SU-DHL-6 (cell line): ENCODE data around the gene TOGARAM2.

Experiments
- H2AFZ ChIP-seq: fragments of 200-600 bp; sonication (generic); 2 replicates; pipeline ENCODE4 v1.6.1; 2014; ENCODE audit warnings: low read depth, mild to moderate bottlenecking, moderate library complexity, mixed read lengths, antibody characterized with exemption, low read length; ENCODE audit not compliant: severe bottlenecking
- H3F3A ChIP-seq: fragments of 200-600 bp; shearing (Covaris generic); 2 replicates; pipeline ENCODE4 v1.6.0; 2016; ENCODE audit warnings: antibody characterized with exemption, mild to moderate bottlenecking; ENCODE audit not compliant: insufficient read depth
- H3K27ac ChIP-seq: fragments of 200-600 bp; sonication (generic); 2 replicates; pipeline ENCODE4 v1.5.1; 2016; ENCODE audit warnings: low read depth, mild to moderate bottlenecking, low read length, moderate library complexity, mixed read lengths
- H3K27me3 ChIP-seq: fragments of 200-600 bp; sonication (generic), shearing (Covaris generic); 2 replicates; pipeline ENCODE4 v1.6.0; 2014; ENCODE audit warnings: mild to moderate bottlenecking, low read length
- H3K36me3 ChIP-seq: fragments of 200-600 bp; sonication (generic); 2 replicates; pipeline ENCODE4 v1.6.1; 2014; ENCODE audit warnings: mild to moderate bottlenecking, low read length, mixed read lengths
- H3K4me2 ChIP-seq: fragments of 300-600, 200-600 bp; shearing (Covaris generic), sonication (generic); 2 replicates; pipeline ENCODE4 v1.6.0; 2014; ENCODE audit warnings: low read length, low read depth, mild to moderate bottlenecking; ENCODE audit not compliant: poor library complexity, severe bottlenecking
- H3K4me3 ChIP-seq: fragments of 200-600 bp; sonication (generic); 2 replicates; pipeline ENCODE4 v1.5.1; 2014; ENCODE audit warnings: antibody characterized with exemption, low read length, mild to moderate bottlenecking, mixed read lengths; ENCODE audit not compliant: insufficient read depth, poor library complexity, severe bottlenecking
- H3K79me2 ChIP-seq: fragments of 200-600 bp; sonication (generic); 2 replicates; pipeline ENCODE4 v1.6.1; 2014; ENCODE audit warnings: mild to moderate bottlenecking, low read length, moderate library complexity; ENCODE audit not compliant: insufficient read depth
- H3K9ac ChIP-seq: fragments of 200-600 bp; sonication (generic); 2 replicates; pipeline ENCODE4 v1.7.0; 2014; ENCODE audit warnings: mild to moderate bottlenecking, low read length
- H3K9me2 ChIP-seq: fragments of 200-600 bp; sonication (generic); replicated peaks from 2 replicates; pipeline ENCODE4 v1.6.1; 2014; ENCODE audit warnings: low read length; ENCODE audit not compliant: insufficient read depth
- H3K9me3 ChIP-seq: fragments of 200-600 bp; sonication (generic); 2 replicates; pipeline ENCODE4 v1.6.1; 2014; ENCODE audit warnings: low read length, mixed read lengths; ENCODE audit not compliant: insufficient read depth
- H4K20me1 ChIP-seq: fragments of 200-600 bp; sonication (generic); 2 replicates; pipeline ENCODE4 v1.6.1; 2014; ENCODE audit warnings: low read depth, mild to moderate bottlenecking, antibody characterized with exemption, low read length, moderate library complexity, mixed read lengths
- CTCF ChIP-seq: fragments of 200-600 bp; sonication (generic); IDR thresholded peaks from one replicate; pipeline ENCODE4 v1.5.1; 2017; ENCODE audit warnings: antibody characterized with exemption, mild to moderate bottlenecking, low read length, moderate library complexity; ENCODE audit not compliant: insufficient read depth, poor library complexity, severe bottlenecking
- EZH2phosphoT487 ChIP-seq: fragments of 200-600 bp; sonication (generic), shearing (Covaris generic); conservative IDR thresholded peaks from 2 replicates; pipeline ENCODE4 v1.6.1; 2018; ENCODE audit warnings: mild to moderate bottlenecking, antibody characterized with exemption, low read length, moderate library complexity, mixed read lengths

Gene TOGARAM2

GRCh38 chr2:29072971-29073725 lies 92.0 kb downstream of the TOGARAM2 start:
- Histone ChIP-seq H3K9ac (no peak overlapping the region), H3K4me3 (no peak overlapping the region), H3K27me3 (no peaks in the 10 kb centered on the region), H2AFZ (no peak overlapping the region), H3K79me2 (no peaks in the 10 kb centered on the region), H3K4me2 (no peak overlapping the region), H3K9me3 (no peaks in the 10 kb centered on the region), H3K27ac (no peak overlapping the region), H3K9me2 (no peaks in the 10 kb centered on the region), H3K36me3 (no peaks in the 10 kb centered on the region), H3F3A (no peaks in the 10 kb centered on the region), H4K20me1 (no peaks in the 10 kb centered on the region)
- no peak for TF ChIP-seq CTCF
- no peak for TF ChIP-seq EZH2phosphoT487

GRCh38 chr2:29073933-29074332 lies 92.8 kb downstream of the TOGARAM2 start:
- H3K4me3 ChIP-seq = no peak overlapping the region
- H2AFZ ChIP-seq = no peak overlapping the region
- H3K9me2 ChIP-seq = no peaks in the 10 kb centered on the region
- TF ChIP-seq CTCF = no peak
- TF ChIP-seq EZH2phosphoT487 = no peak
- no peaks in the 10 kb centered on the region for H3F3A ChIP-seq
- no peaks in the 10 kb centered on the region for H3K27me3 ChIP-seq
- H4K20me1 ChIP-seq = no peaks in the 10 kb centered on the region
- no peak overlapping the region for H3K4me2 ChIP-seq
- no peak overlapping the region for H3K27ac ChIP-seq
- no peaks in the 10 kb centered on the region for H3K79me2 ChIP-seq
- no peaks in the 10 kb centered on the region for H3K36me3 ChIP-seq
- H3K9me3 ChIP-seq = no peaks in the 10 kb centered on the region
- H3K9ac ChIP-seq = no peak overlapping the region

GRCh38 chr2:29074411-29074810 lies 93.3 kb downstream of the TOGARAM2 start, which contains the start of gene PCARE:
Gene PCARE, minus strand, starts transcription at chr2:29074523. Its CDS starts 262 bp downstream, at chr2:29074261.
- no peaks in the 10 kb centered on the region for H4K20me1 ChIP-seq
- no peaks in the 10 kb centered on the region for H3F3A ChIP-seq
- H3K79me2 ChIP-seq = no peaks in the 10 kb centered on the region
- no peak within 1 kb of the TSS for H2AFZ ChIP-seq
- H3K27me3 ChIP-seq = no peaks in the 10 kb centered on the region
- no peak within 1 kb of the TSS for H3K27ac ChIP-seq
- H3K4me3 ChIP-seq = no peak within 1 kb of the TSS
- H3K9me2 ChIP-seq = no peaks in the 10 kb centered on the region
- no peaks in the 10 kb centered on the region for H3K36me3 ChIP-seq
- peaks cover 4% of the 10 kb centered on the region; the same call in 1 of the 2 replicates for H3K9me3 ChIP-seq
- no peak within 1 kb of the TSS for H3K4me2 ChIP-seq
- H3K9ac ChIP-seq = no peak within 1 kb of the TSS
- TF ChIP-seq CTCF = no peak
- TF ChIP-seq EZH2phosphoT487 = no peak
